GM12872 (cell line): Measurements from ENCODE around the gene TAP2.

Source experiments
- TF ChIP-seq, protein P1 (sequence below): IDR thresholded peaks from 3 replicates; pipeline ENCODE4 v1.5.1; 2011; ENCODE audit warnings: low read depth, mild to moderate bottlenecking, low read length, moderate library complexity; ENCODE audit not compliant: insufficient read depth

TAP2 gene

DNA sequence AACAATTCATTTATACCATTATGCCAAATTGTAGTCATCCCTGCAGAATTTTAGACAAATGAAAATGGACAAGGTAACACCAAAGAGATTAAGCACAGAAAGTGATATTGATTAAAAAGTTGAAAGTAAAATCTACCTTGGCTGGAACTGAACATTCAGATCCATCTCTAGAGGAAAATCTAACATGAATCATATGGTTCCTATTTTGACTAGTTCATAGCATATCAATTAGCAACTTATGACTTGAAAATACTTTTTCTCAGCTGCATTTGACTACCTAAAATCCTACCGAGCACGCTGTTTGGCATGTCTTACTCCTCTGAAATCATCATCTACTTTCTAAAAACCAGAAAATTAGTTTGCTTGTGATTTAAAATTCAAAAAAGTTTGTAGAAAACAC lies 38.1 kb upstream of the TAP2 start:
- TF ChIP-seq, protein P1, sequence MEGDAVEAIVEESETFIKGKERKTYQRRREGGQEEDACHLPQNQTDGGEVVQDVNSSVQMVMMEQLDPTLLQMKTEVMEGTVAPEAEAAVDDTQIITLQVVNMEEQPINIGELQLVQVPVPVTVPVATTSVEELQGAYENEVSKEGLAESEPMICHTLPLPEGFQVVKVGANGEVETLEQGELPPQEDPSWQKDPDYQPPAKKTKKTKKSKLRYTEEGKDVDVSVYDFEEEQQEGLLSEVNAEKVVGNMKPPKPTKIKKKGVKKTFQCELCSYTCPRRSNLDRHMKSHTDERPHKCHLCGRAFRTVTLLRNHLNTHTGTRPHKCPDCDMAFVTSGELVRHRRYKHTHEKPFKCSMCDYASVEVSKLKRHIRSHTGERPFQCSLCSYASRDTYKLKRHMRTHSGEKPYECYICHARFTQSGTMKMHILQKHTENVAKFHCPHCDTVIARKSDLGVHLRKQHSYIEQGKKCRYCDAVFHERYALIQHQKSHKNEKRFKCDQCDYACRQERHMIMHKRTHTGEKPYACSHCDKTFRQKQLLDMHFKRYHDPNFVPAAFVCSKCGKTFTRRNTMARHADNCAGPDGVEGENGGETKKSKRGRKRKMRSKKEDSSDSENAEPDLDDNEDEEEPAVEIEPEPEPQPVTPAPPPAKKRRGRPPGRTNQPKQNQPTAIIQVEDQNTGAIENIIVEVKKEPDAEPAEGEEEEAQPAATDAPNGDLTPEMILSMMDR = no peak

DNA sequence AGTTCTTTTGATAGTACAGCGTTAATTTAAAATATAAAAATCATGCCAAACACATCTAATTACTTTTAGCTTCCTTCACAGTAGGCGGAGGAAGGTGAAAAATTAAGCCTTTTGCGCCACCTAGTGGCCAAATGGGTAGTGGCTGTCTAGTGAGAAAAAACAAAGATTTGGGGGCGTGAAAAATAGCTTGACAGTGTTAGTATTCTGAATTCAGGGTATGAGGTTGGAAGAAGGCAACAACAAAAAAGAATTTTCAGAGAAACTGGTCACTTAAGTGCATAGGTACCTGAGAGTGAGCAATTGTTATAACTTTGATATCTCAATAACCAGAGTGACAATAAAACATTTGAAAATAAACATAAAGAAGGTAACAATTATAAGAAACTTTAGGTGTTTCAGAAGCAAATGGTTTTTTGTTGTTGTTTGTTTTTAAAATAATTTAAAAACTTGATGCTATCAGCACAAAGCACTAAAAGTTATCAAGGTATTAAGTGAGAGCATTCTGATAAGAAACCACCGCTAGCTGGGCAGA lies 29.8 kb upstream of the TAP2 start:
- TF ChIP-seq, protein P1 = peak; percentile 71

DNA sequence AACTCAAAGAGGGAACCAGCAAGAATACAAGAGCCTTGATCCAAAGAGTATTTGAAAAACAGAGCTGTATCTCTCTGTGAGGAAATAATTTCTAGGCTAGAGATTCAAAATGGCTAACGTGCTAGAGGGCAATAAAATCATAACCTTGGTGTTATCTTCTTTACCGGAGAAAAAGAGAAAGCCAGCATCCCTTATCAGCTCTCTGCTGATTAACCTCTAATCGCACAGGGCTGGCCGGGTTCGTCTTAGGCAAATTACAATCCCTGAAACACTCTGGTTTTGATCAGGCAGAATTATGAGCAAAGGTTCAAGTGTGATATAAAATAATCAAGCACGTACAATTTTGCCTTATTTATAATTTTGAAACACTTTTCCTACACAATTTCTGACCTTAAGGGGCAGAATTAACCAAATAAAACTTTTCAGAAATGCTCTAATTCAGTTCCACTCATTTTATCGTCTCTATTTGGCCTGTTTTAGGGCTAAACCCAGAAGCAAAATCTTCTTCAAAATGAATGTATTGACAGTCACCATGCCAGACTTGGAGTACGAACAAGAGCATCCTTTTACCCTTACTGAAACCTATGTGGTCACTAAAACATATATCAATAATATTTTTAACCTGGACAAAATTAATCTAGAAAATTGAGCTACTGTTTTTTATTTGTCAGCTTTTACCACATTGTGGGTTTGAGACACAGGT lies 29.2 kb upstream of the TAP2 start:
- TF ChIP-seq, protein P1 = no peak

DNA sequence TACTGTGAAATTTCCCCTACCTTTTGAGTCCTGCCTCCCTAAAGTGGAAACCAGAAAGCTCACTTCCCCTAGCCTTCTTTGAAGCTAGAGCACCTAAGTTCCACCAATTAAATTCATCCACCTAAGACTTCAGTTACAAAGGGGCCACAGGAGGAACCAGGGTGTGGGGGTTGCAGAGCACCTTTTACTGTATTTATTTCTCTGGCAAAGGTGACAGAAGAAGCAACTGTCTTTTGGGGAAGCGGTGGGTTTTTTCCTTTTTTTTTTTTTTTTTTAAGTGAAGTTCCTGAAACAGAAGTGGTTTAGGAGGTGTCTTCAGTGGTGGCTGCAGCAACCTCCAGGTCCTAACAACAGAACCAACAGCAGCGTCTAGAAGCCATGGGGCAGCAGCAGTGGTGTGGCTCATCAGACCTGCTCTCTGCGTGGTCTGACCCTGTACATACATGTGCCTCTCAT lies 28.5 kb upstream of the TAP2 start:
- TF ChIP-seq, protein P1 = no peak

DNA sequence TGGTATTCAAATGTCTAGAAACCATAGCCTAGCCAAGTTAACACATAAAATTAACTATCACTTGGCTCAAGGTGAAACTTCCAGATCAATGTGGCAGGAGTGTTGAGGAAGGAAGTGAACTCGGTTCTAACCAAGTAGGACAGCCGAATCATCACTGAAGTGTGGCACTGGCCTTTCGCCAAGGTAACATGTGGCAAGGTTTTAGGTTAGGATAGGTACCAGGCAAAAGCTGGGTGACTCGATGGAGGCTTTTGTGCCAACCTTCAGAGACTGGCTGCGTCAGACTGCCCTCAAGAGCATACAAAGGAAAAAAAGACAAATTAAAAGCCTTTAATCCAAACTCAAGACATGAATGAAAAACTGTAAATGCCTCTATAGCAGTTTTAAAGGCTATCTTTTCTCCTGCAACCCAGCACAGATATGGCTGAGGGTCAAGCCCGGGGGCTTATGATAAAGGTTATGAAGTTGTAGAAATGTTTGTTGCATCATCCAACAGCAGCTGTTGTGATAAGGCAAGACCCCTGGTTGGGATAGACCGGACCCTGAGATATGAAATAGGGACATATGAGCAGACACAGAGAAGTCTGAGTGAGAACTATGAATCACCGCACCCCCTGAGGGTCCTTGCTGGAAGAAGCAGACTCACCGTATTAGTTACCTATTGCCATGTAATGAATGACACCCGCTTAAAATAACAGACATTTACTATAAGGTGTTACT lies 27.3 kb upstream of the TAP2 start:
- TF ChIP-seq, protein P1 = no peak

DNA sequence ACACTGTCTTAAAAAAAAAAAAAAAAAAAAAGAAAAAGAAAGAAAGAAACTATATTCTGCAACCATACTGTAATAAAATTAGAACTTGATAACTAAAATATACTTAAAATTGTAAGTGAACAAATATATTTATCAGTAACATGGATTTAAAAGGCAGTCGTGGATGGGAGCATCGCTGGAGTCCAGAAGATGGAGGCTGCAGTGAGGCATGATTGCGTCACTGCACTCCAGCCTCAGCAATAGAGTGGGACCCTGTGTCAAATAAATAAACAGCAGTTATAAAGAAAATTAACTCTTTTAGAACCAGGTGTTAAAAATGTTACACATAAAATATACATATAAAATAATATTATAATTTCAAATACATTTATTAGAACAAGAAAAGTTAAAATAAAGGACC lies 24.2 kb upstream of the TAP2 start:
- TF ChIP-seq, protein P1 = no peak

DNA sequence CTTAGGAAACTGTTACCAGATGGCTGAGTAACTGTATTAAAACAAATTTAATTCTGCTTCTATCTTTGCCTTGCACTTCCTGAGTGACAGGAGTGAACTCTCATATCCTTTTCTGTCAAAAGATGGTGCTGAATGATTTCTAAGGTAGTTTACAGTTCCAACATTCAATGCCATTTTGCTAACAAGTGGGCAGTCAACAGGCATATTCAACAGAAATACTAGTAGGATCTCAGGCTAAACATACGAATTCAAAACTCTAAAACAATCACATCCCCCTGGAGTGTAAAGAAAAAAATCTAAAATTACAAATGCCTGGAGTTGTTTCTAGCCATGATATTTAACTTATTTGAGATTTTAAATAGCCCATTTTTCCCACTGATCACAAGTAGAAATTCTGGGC lies 22.1 kb upstream of the TAP2 start:
- TF ChIP-seq, protein P1 = no peak
